HepG2 (cell line): ENCODE measurements around the gene SOAT2. TPM values are rescaled to one million over a fixed set of nuclear protein-coding genes. Genes with fewer than 3 reads are reported as not detected.

Experiments
- DMAP1 ChIP-seq: IDR thresholded peaks from 2 replicates; pipeline ENCODE4 v1.6.1; 2016
- HBP1 ChIP-seq: IDR thresholded peaks from 2 replicates; pipeline ENCODE4 v1.6.1; 2016; ENCODE audit warnings: low read depth, control low read depth
- MXD1 ChIP-seq: sonication (generic); formaldehyde crosslinking; IDR thresholded peaks from 2 replicates; pipeline ENCODE4 v1.4.0; 2020; ENCODE audit warnings: mild to moderate bottlenecking, missing genetic modification reagents
- MYNN ChIP-seq: sonication (generic); formaldehyde crosslinking; IDR thresholded peaks from 2 replicates; pipeline ENCODE4 v1.4.0; 2020; ENCODE audit warnings: mild to moderate bottlenecking, low read depth, missing genetic modification reagents
- SRF ChIP-seq: IDR thresholded peaks from 2 replicates; pipeline ENCODE4 v1.6.1; 2011; ENCODE audit warnings: mild to moderate bottlenecking, low read depth, low read length, moderate library complexity
- TBX2 ChIP-seq: sonication (generic); formaldehyde crosslinking; IDR thresholded peaks from 2 replicates; pipeline ENCODE4 v1.5.0; 2020; ENCODE audit warnings: missing genetic modification reagents, mild to moderate bottlenecking, borderline replicate concordance
- TMF1 ChIP-seq: sonication (generic); formaldehyde crosslinking; IDR thresholded peaks from 2 replicates; pipeline ENCODE4 v1.8.1; 2022; ENCODE audit warnings: low read depth, missing genetic modification reagents
- ZHX2 ChIP-seq, 2 experiments: sonication (generic) in 1 of 2; formaldehyde crosslinking in 1 of 2; IDR thresholded peaks; 2 replicates each; pipeline versions ENCODE4 v1.6.1 to v1.9.0; 2014 to 2022; ENCODE audit warnings: antibody characterized with exemption in 1 of 2, borderline replicate concordance in 1 of 2, inconsistent platforms in 1 of 2, low read depth in 1 of 2, missing genetic modification reagents in 1 of 2
- polyA plus RNA-seq, 8 experiments: library from polyadenylated mRNA; depleted of rRNA in 3 of 8; stranded (reverse) in 7 of 8; unstranded in 1 of 8; fragments of >200 nt; fragmentation: Illumina TruSeq in 4 of 8; extraction: Trizol in 4 of 8; gene quantifications; 2 replicates each; pipeline versions ENCODE4 v1.2.1 to v1.2.3, GENCODE V29; 2011 to 2016; ENCODE audit warnings: low read depth in 4 of 8, missing spikeins in 1 of 8, mixed read lengths in 1 of 8; ENCODE audit not compliant: insufficient read depth in 1 of 8
- total RNA-seq, 5 experiments: library from RNA; depleted of rRNA; stranded (reverse); fragments of >200 nt; fragmentation: Illumina TruSeq; extraction: Trizol; gene quantifications; 2 replicates each; pipeline ENCODE4 v1.2.3, GENCODE V29; 2016; ENCODE audit warnings: low read depth in 1 of 5
- TF ChIP-seq, protein P1 (sequence below): sonication (generic); formaldehyde crosslinking; IDR thresholded peaks from 2 replicates; pipeline ENCODE4 v1.4.0; 2020; ENCODE audit warnings: missing genetic modification reagents, borderline replicate concordance
- TF ChIP-seq, protein P2 (sequence below): IDR thresholded peaks from 2 replicates; pipeline ENCODE4 v1.6.1; 2016; ENCODE audit warnings: control low read depth
- TF ChIP-seq, protein P3 (sequence below): sonication (generic); formaldehyde crosslinking; IDR thresholded peaks from 2 replicates; pipeline ENCODE4 v1.4.0; 2020; ENCODE audit warnings: low read depth, missing genetic modification reagents

SOAT2 gene
- total and polyA plus RNA-seq, 2 of the 13 experiments (the other 11 are each of a cell fraction or from before 2014, with no cell fraction given) = 14.9 to 108 TPM

GRCh38 chr12:53102883-53103807 lies at the start of gene SOAT2 (continued):
- TF ChIP-seq HBP1 (CRISPR knock-in tag) (peak; percentile 60; the same call in 1 of the 2 replicates), MXD1 (CRISPR knock-in tag) (no peak), DMAP1 (CRISPR knock-in tag) (peak; percentile 19; the same call in 1 of the 2 replicates), TBX2 (CRISPR knock-in tag) (peak; percentile 71), SRF (peak; percentile 62; the same call in 1 of the 2 replicates), TMF1 (CRISPR knock-in tag) (0 out of 2 replicates have a peak, but pooled peaks have one; percentile 19), MYNN (CRISPR knock-in tag) (peak; percentile 36; the same call in 1 of the 2 replicates), ZHX2 (IDR thresholded peaks at IDR 0.05; ENCODE audit: low read depth) (peak; percentile 19; the same call in 1 of the 2 replicates), ZHX2 (CRISPR knock-in tag; IDR thresholded peaks at IDR 0.05; ENCODE audit: borderline replicate concordance) (no peak)
- TF ChIP-seq, protein P1, sequence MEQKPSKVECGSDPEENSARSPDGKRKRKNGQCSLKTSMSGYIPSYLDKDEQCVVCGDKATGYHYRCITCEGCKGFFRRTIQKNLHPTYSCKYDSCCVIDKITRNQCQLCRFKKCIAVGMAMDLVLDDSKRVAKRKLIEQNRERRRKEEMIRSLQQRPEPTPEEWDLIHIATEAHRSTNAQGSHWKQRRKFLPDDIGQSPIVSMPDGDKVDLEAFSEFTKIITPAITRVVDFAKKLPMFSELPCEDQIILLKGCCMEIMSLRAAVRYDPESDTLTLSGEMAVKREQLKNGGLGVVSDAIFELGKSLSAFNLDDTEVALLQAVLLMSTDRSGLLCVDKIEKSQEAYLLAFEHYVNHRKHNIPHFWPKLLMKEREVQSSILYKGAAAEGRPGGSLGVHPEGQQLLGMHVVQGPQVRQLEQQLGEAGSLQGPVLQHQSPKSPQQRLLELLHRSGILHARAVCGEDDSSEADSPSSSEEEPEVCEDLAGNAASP = peak; percentile 24; the same call in 1 of the 2 replicates
- TF ChIP-seq, protein P2, sequence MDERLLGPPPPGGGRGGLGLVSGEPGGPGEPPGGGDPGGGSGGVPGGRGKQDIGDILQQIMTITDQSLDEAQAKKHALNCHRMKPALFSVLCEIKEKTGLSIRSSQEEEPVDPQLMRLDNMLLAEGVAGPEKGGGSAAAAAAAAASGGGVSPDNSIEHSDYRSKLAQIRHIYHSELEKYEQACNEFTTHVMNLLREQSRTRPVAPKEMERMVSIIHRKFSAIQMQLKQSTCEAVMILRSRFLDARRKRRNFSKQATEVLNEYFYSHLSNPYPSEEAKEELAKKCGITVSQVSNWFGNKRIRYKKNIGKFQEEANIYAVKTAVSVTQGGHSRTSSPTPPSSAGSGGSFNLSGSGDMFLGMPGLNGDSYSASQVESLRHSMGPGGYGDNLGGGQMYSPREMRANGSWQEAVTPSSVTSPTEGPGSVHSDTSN = peak; percentile 79
- TF ChIP-seq, protein P3, sequence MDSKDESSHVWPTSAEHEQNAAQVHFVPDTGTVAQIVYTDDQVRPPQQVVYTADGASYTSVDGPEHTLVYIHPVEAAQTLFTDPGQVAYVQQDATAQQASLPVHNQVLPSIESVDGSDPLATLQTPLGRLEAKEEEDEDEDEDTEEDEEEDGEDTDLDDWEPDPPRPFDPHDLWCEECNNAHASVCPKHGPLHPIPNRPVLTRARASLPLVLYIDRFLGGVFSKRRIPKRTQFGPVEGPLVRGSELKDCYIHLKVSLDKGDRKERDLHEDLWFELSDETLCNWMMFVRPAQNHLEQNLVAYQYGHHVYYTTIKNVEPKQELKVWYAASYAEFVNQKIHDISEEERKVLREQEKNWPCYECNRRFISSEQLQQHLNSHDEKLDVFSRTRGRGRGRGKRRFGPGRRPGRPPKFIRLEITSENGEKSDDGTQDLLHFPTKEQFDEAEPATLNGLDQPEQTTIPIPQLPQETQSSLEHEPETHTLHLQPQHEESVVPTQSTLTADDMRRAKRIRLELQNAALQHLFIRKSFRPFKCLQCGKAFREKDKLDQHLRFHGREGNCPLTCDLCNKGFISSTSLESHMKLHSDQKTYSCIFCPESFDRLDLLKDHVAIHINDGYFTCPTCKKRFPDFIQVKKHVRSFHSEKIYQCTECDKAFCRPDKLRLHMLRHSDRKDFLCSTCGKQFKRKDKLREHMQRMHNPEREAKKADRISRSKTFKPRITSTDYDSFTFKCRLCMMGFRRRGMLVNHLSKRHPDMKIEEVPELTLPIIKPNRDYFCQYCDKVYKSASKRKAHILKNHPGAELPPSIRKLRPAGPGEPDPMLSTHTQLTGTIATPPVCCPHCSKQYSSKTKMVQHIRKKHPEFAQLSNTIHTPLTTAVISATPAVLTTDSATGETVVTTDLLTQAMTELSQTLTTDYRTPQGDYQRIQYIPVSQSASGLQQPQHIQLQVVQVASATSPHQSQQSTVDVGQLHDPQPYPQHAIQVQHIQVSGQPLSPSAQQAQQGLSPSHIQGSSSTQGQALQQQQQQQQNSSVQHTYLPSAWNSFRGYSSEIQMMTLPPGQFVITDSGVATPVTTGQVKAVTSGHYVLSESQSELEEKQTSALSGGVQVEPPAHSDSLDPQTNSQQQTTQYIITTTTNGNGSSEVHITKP (CRISPR knock-in tag) = 0 out of 2 replicates have a peak, but pooled peaks have one; percentile 48
